Loucy (cell line): ENCODE measurements around the gene BMP6.

Source experiments
- H2AFZ ChIP-seq: fragments of 200-600 bp; sonication (generic); 2 replicates; pipeline ENCODE4 v1.6.0; 2016; ENCODE audit warnings: antibody characterized with exemption, mild to moderate bottlenecking, low read length, moderate library complexity
- H3F3A ChIP-seq: fragments of 200-600 bp; 2 replicates; pipeline ENCODE4 v1.6.0; 2016; ENCODE audit warnings: antibody characterized with exemption, low read depth, mild to moderate bottlenecking
- H3K27me3 ChIP-seq: fragments of 200-600 bp; sonication (generic); 2 replicates; pipeline ENCODE4 v1.6.1; 2014; ENCODE audit warnings: low read length, mild to moderate bottlenecking; ENCODE audit not compliant: insufficient read depth, poor library complexity, severe bottlenecking
- H3K36me3 ChIP-seq: fragments of 200-600 bp; sonication (generic); 2 replicates; pipeline ENCODE4 v1.6.1; 2016; ENCODE audit warnings: low read length; ENCODE audit not compliant: insufficient read depth
- H3K4me1 ChIP-seq: fragments of 200-600 bp; sonication (generic); 2 replicates; pipeline ENCODE4 v1.5.1; 2014; ENCODE audit warnings: low read length, mild to moderate bottlenecking; ENCODE audit not compliant: insufficient read depth, poor library complexity, severe bottlenecking
- H3K4me2 ChIP-seq: fragments of 200-600 bp; sonication (generic); 2 replicates; pipeline ENCODE4 v1.6.0; 2014; ENCODE audit warnings: antibody characterized with exemption, low read length, low read depth, mild to moderate bottlenecking; ENCODE audit not compliant: poor library complexity, severe bottlenecking
- H3K4me3 ChIP-seq: fragments of 200-600 bp; sonication (generic); 2 replicates; pipeline ENCODE4 v1.5.1; 2014; ENCODE audit warnings: low read length, mild to moderate bottlenecking, mixed read lengths; ENCODE audit not compliant: poor library complexity, severe bottlenecking
- H3K79me2 ChIP-seq: fragments of 200-600 bp; sonication (generic); 2 replicates; pipeline ENCODE4 v1.6.1; 2014; ENCODE audit warnings: low read length; ENCODE audit not compliant: insufficient read depth
- H3K9ac ChIP-seq: fragments of 200-600 bp; sonication (generic); 2 replicates; pipeline ENCODE4 v1.6.0; 2014; ENCODE audit warnings: mild to moderate bottlenecking, low read depth, low read length, moderate library complexity; ENCODE audit not compliant: poor library complexity, severe bottlenecking
- H3K9me2 ChIP-seq: fragments of 200-600 bp; sonication (generic); replicated peaks from 2 replicates; pipeline ENCODE4 v1.6.1; 2016; ENCODE audit warnings: low read depth, low read length, mixed read lengths
- H3K9me3 ChIP-seq: fragments of 200-600 bp; sonication (generic); 2 replicates; pipeline ENCODE4 v1.6.1; 2014; ENCODE audit warnings: mild to moderate bottlenecking, antibody characterized with exemption, low read length, low read depth; ENCODE audit not compliant: insufficient read depth
- H4K20me1 ChIP-seq: fragments of 200-600 bp; sonication (generic); 2 replicates; pipeline ENCODE4 v1.6.0; 2014; ENCODE audit warnings: antibody characterized with exemption, low read length, mild to moderate bottlenecking; ENCODE audit not compliant: insufficient read depth, poor library complexity, severe bottlenecking
- CTCF ChIP-seq: fragments of 200-600 bp; sonication (generic); conservative IDR thresholded peaks from 2 replicates; pipeline ENCODE4 v1.5.1; 2014; ENCODE audit warnings: mild to moderate bottlenecking, antibody characterized with exemption, low read length
- EZH2phosphoT487 ChIP-seq: fragments of 200-600 bp; IDR thresholded peaks from 2 replicates; pipeline ENCODE4 v1.6.1; 2018; ENCODE audit warnings: antibody characterized with exemption, mild to moderate bottlenecking, moderate library complexity, borderline replicate concordance

BMP6 gene

GRCh38 chr6:7725849-7726415, at the start of gene BMP6:
Gene BMP6, plus strand, starts transcription at chr6:7726099. Its CDS starts 857 bp downstream, at chr6:7726956.
- no peak within 1 kb of the TSS for H3K9ac ChIP-seq
- no peak within 1 kb of the TSS for H2AFZ ChIP-seq
- TF ChIP-seq CTCF (no peak), EZH2phosphoT487 (no peak)
- H3K9me3 ChIP-seq = no peaks in the 10 kb centered on the region
- H3F3A ChIP-seq = no peaks in the 10 kb centered on the region
- H3K27me3 ChIP-seq = no peaks in the 10 kb centered on the region
- H3K4me3 ChIP-seq = no peak within 1 kb of the TSS
- no peaks in the 10 kb centered on the region for H4K20me1 ChIP-seq
- no peaks in the 10 kb centered on the region for H3K79me2 ChIP-seq
- no peaks in the 10 kb centered on the region for H3K9me2 ChIP-seq
- H3K4me1 ChIP-seq = no peaks in the 10 kb centered on the region
- no peaks in the 10 kb centered on the region for H3K36me3 ChIP-seq
- H3K4me2 ChIP-seq = no peak within 1 kb of the TSS

GRCh38 chr6:7677229-7677628, 48.7 kb upstream of the BMP6 start:
- no peaks in the 10 kb centered on the region for H3K79me2 ChIP-seq
- H3K9me2 ChIP-seq = no peaks in the 10 kb centered on the region
- no peak overlapping the region for H3K4me3 ChIP-seq
- no peak for TF ChIP-seq EZH2phosphoT487
- no peak for TF ChIP-seq CTCF
- no peaks in the 10 kb centered on the region for H3K9me3 ChIP-seq
- H3K4me2 ChIP-seq = no peak overlapping the region
- H4K20me1 ChIP-seq = no peaks in the 10 kb centered on the region
- no peak overlapping the region for H3K9ac ChIP-seq
- no peaks in the 10 kb centered on the region for H3K36me3 ChIP-seq
- no peaks in the 10 kb centered on the region for H3K27me3 ChIP-seq
- H2AFZ ChIP-seq = no peak overlapping the region
- no peaks in the 10 kb centered on the region for H3F3A ChIP-seq
- H3K4me1 ChIP-seq = no peaks in the 10 kb centered on the region

GRCh38 chr6:7680393-7681075, 45.4 kb upstream of the BMP6 start:
- Histone ChIP-seq H3K4me1 (no peaks in the 10 kb centered on the region), H3K9ac (no peak overlapping the region), H3F3A (no peaks in the 10 kb centered on the region), H3K36me3 (no peaks in the 10 kb centered on the region), H3K27me3 (no peaks in the 10 kb centered on the region), H4K20me1 (no peaks in the 10 kb centered on the region), H3K4me3 (no peak overlapping the region), H3K79me2 (no peaks in the 10 kb centered on the region), H3K9me2 (no peaks in the 10 kb centered on the region), H2AFZ (no peak overlapping the region), H3K4me2 (no peak overlapping the region), H3K9me3 (no peaks in the 10 kb centered on the region)
- no peak for TF ChIP-seq EZH2phosphoT487
- TF ChIP-seq CTCF = no peak
